A549 (cell line): Measurements from ENCODE around the gene FXYD3. TPM values are rescaled to one million over a fixed set of nuclear protein-coding genes. Genes with fewer than 3 reads are reported as not detected.

Experiments
- ATAC-seq, 2 experiments: fragments of 200-7000 bp in 1 of 2; fragments of >200 bp in 1 of 2; cut with Nextera tagmentation in 1 of 2; cut with Tn5 transposase in 1 of 2; 3 replicates each; pipeline versions ENCODE4 v1.8.0 to v1.9.1; 2018 to 2020; ENCODE audit warnings: mild to moderate bottlenecking in 1 of 2, moderate library complexity in 1 of 2
- CTCF ChIA-PET: fragments of 300-600 bp; sonication (Branson Sonifier 250); formaldehyde crosslinking; extraction: SDS; loops from one replicate; lab custom pipeline; 2021; ENCODE audit warnings: antibody characterized with exemption, inconsistent platforms; lab: Yijun Ruan, JAX
- POLR2A ChIA-PET: fragments of 350-600 bp; formaldehyde crosslinking; extraction: SDS; loops from one replicate; lab custom pipeline; 2021; ENCODE audit warnings: antibody characterized with exemption, inconsistent platforms; lab: Yijun Ruan, JAX
- DNase-seq, 2 experiments: peaks; one replicate each; pipeline versions ENCODE4 v3.0.0 to v3.0.0-alpha.2; 2011 to 2016; ENCODE audit warnings: low read depth in 1 of 2, low spot score in 1 of 2
- FAIRE-seq: peaks from 2 replicates; lab custom pipeline; 2011; peaks lifted over from hg19 to GRCh38; lab: Jason Lieb, UNC
- H3K27ac ChIP-seq, 2 experiments: fragments of >200 bp; sonication (Bioruptor Twin); formaldehyde crosslinking; 3 replicates each; pipeline ENCODE4 v1.5.1; 2016 to 2017
- H3K4me1 ChIP-seq: fragments of >200 bp; sonication (Bioruptor Twin); formaldehyde crosslinking; 3 replicates; pipeline ENCODE4 v1.6.1; 2016
- H3K4me2 ChIP-seq: fragments of >200 bp; sonication (Bioruptor Twin); formaldehyde crosslinking; 3 replicates; pipeline ENCODE4 v1.6.1; 2016
- H3K4me3 ChIP-seq: fragments of >200 bp; sonication (Bioruptor Twin); formaldehyde crosslinking; 3 replicates; pipeline ENCODE4 v1.5.1; 2016
- H3K9me3 ChIP-seq: fragments of >200 bp; sonication (Bioruptor Twin); formaldehyde crosslinking; 3 replicates; pipeline ENCODE4 v1.6.1; 2016
- CBX2 ChIP-seq: fragments of 200-600 bp; sonication (generic); IDR thresholded peaks from 2 replicates; pipeline ENCODE4 v1.6.1; 2016; ENCODE audit warnings: low read depth, mild to moderate bottlenecking, borderline replicate concordance
- CHD4 ChIP-seq: fragments of 200-600 bp; sonication (generic); IDR thresholded peaks from 2 replicates; pipeline ENCODE4 v1.6.1; 2016; ENCODE audit warnings: antibody characterized with exemption, mild to moderate bottlenecking, borderline replicate concordance
- EHMT2 ChIP-seq: fragments of 200-600 bp; sonication (generic); IDR thresholded peaks from 2 replicates; pipeline ENCODE4 v1.6.1; 2016; ENCODE audit warnings: antibody characterized with exemption, low read depth, mild to moderate bottlenecking, moderate library complexity
- FOSB ChIP-seq: fragments of 250-450 bp; sonication (Bioruptor Pico); IDR thresholded peaks from 2 replicates; pipeline ENCODE4 v1.5.0; 2020; ENCODE audit warnings: mild to moderate bottlenecking, moderate library complexity
- FOSL2 ChIP-seq, 2 experiments: fragments of 450-650 bp in 1 of 2; fragments of >200 bp in 1 of 2; sonication (Bioruptor Twin) in 1 of 2; formaldehyde crosslinking; IDR thresholded peaks; 2 replicates each; pipeline versions ENCODE4 v1.5.0 to v1.6.1; 2016 to 2020; ENCODE audit warnings: mild to moderate bottlenecking in 1 of 2, moderate library complexity in 1 of 2
- FOXS1 ChIP-seq: fragments of 250-450 bp; sonication (Bioruptor Pico); IDR thresholded peaks from 2 replicates; pipeline ENCODE4 v1.5.0; 2020; ENCODE audit warnings: mild to moderate bottlenecking, moderate library complexity
- HOXB13 ChIP-seq: fragments of 250-450 bp; sonication (Bioruptor Pico); IDR thresholded peaks from 2 replicates; pipeline ENCODE4 v1.5.0; 2020; ENCODE audit warnings: low read depth, mild to moderate bottlenecking, moderate library complexity
- JUNB ChIP-seq: fragments of >200 bp; sonication (Bioruptor Twin); formaldehyde crosslinking; IDR thresholded peaks from 2 replicates; pipeline ENCODE4 v1.6.1; 2016
- MAFK ChIP-seq: fragments of 450-650 bp; IDR thresholded peaks from 2 replicates; pipeline ENCODE4 v1.6.1; 2014; ENCODE audit not compliant: partially characterized antibody
- MYC ChIP-seq: IDR thresholded peaks from 2 replicates; pipeline ENCODE4 v1.6.1; 2012; ENCODE audit warnings: mild to moderate bottlenecking, inconsistent platforms, low read length, improper control_type of control experiment, borderline replicate concordance
- NR3C1 ChIP-seq: fragments of >200 bp; sonication (Bioruptor Twin); formaldehyde crosslinking; IDR thresholded peaks from 3 replicates; pipeline ENCODE4 v1.6.1; 2017
- RAD21 ChIP-seq, 2 experiments: fragments of >200 bp in 1 of 2; sonication (Bioruptor Twin) in 1 of 2; formaldehyde crosslinking in 1 of 2; IDR thresholded peaks in 1 of 2; conservative IDR thresholded peaks in 1 of 2; 2 replicates in 1 of 2; 3 replicates in 1 of 2; pipeline ENCODE4 v1.6.1; 2012 to 2018; ENCODE audit warnings: inconsistent platforms in 1 of 2
- RARB ChIP-seq: fragments of 250-450 bp; sonication (Bioruptor Pico); IDR thresholded peaks from 2 replicates; pipeline ENCODE4 v1.8.0; 2021; ENCODE audit warnings: mild to moderate bottlenecking, moderate library complexity
- RCOR1 ChIP-seq: fragments of 150-350 bp; IDR thresholded peaks from 2 replicates; pipeline ENCODE4 v1.6.1; 2014; ENCODE audit warnings: antibody characterized with exemption, low read length, low read depth
- ZSCAN20 ChIP-seq: fragments of 250-450 bp; sonication (Bioruptor Pico); IDR thresholded peaks from 2 replicates; pipeline ENCODE4 v1.8.0; 2022; ENCODE audit warnings: mild to moderate bottlenecking, moderate library complexity
- WGBS: methylation state at CpG from one replicate; pipeline ENCODE4 v1.1.6; 2017; ENCODE audit errors: missing lambda C conversion rate; 5-methylcytosine and 5-hydroxymethylcytosine counted together
- polyA plus RNA-seq, 4 experiments: library from polyadenylated mRNA; depleted of rRNA in 3 of 4; stranded (reverse); fragments of >200 nt; fragmentation: RNase III in 1 of 4; extraction: RNeasy Plus Mini Kit Qiagen cat#74134 plus additional on column Dnase treatment in 1 of 4; gene quantifications; 2 replicates in 3 of 4; 3 replicates in 1 of 4; pipeline ENCODE4 v1.2.3, GENCODE V29; 2011 to 2017
- TF ChIP-seq, protein P1 (sequence below): fragments of 250-450 bp; sonication (Bioruptor Pico); IDR thresholded peaks from 2 replicates; pipeline ENCODE4 v1.5.0; 2020; ENCODE audit warnings: low read depth, mild to moderate bottlenecking, moderate library complexity
- TF ChIP-seq, protein P2 (sequence below): fragments of >200 bp; sonication (Bioruptor Twin); formaldehyde crosslinking; IDR thresholded peaks from 3 replicates; pipeline ENCODE4 v1.6.1; 2016
- TF ChIP-seq, protein P3 (sequence below): fragments of 150-350 bp; IDR thresholded peaks from 2 replicates; pipeline ENCODE4 v1.6.1; 2014; ENCODE audit warnings: low read depth, mild to moderate bottlenecking, low read length

The FXYD3 gene
- polyA plus RNA-seq, 2 of the 4 experiments (the other 2 are of a cell fraction) = 0.32 TPM; not detected in 1

DNA sequence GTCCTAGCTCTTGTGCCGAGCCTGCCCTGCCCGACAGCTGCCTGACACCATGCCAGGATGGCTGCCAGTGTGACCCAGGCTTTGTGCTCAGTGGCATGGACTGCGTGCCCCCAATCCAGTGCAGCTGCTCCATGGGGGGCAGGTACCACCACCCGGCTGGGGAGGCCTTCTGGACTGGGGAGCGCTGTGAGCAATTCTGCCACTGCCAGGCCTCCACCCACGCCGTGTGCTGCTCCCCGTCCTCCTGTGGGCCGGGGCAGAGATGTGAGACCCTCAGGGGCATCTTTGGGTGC, 9.4 kb upstream of the FXYD3 start:
- no peak overlapping the region for H3K4me3 ChIP-seq
- H3K9me3 ChIP-seq = peaks cover 6% of the 10 kb centered on the region; the same call in 1 of the 3 replicates
- no peak overlapping the region for H3K27ac ChIP-seq
- peaks cover 6% of the 10 kb centered on the region; the same call in 1 of the 3 replicates for H3K4me1 ChIP-seq
- WGBS = 73% methylated on average over 9 of the region's 9 CpGs
- FAIRE-seq (no peak), ATAC-seq (no peak), DNase-seq (no peak)
- H3K4me2 ChIP-seq = no peak overlapping the region
- ChIA-PET POLR2A (interaction anchor here (0.6 kb wide), 1 partner anchor 731 kb away, joined by 3 read pairs; no protein-coding TSS in a partner anchor), CTCF (interaction anchor here (0.6 to 3.7 kb wide), 7 partner anchors 9 to 599 kb away, joined by 3 to 29 read pairs (median 8); no protein-coding TSS in a partner anchor)
- no peak for TF ChIP-seq RAD21 (conservative IDR thresholded peaks at IDR 0.05 in 1 of 2, IDR thresholded peaks at IDR 0.05 in 1 of 2)
- no peak for TF ChIP-seq NR3C1

DNA sequence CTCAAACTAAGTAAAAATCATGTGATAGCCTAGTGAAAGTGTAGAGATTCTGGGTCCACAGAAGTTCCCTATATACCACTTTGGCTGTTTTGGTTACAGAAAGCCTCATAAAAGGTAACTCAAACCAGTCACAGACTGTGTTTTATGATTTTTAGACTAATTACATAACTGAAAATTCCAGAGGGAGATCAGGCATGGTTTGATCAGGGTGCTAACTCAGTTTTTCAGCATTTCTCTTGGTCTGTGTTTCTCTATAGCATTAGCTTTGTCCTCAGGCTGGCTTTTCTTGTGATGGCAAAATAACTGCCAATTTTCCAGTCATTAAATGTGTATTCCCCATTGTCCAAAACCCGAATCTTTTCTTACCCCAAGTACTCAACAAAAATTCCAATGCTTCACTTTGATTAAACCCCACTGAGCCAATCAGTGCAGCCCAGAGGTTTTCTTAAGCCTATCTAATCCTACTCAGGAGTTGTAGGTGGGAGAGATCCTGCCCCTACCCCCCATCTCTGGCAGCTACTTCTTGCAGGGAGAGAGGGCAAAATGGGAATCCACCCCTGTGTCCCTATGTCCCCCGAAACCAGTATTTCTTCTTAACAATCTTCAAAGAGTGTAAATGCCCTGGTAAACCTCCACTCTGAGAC, 8.6 kb upstream of the FXYD3 start:
- Histone ChIP-seq H3K4me2 (no peak overlapping the region), H3K4me3 (no peak overlapping the region), H3K27ac (no peak overlapping the region), H3K4me1 (peaks cover 6% of the 10 kb centered on the region; the same call in 1 of the 3 replicates), H3K9me3 (peaks cover 6% of the 10 kb centered on the region; the same call in 1 of the 3 replicates)
- ChIA-PET POLR2A (interaction anchor here (0.6 kb wide), 1 partner anchor 794 kb away, joined by 6 read pairs; no protein-coding TSS in a partner anchor), CTCF (interaction anchor here (1.0 to 3.7 kb wide), 10 partner anchors 8 to 63 kb away, joined by 3 to 29 read pairs (median 6); partner anchors contain the start of gene LGI4)
- no peak for TF ChIP-seq MAFK
- peak; percentile 7 for FAIRE-seq
- no peak for DNase-seq
- ATAC-seq = no peak
- WGBS = 51% methylated on average over 2 of the region's 2 CpGs

DNA sequence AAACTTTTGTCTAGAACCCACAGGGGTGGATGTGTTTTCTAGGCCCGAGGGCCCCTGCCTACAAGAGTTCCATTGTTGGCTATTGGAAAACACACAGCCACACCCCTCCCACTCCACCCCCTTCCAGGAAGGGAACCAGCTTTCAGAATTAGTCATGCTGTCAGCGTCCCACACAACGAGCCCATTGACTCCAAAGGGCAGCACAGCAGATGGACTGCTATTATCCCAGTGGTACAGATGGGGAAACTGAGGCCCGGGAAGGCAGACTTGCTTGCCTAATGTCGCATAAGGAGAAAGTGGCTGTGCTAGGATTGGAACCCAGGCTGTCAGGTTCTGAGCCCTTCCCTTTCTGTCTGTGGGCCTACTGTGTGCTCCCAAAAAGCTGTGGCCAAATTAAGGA, 8.1 kb upstream of the FXYD3 start:
- CTCF ChIA-PET = interaction anchor here (1.0 to 3.7 kb wide), 7 partner anchors 8 to 63 kb away, joined by 3 to 29 read pairs (median 5); partner anchors contain the start of gene LGI4
- no peak for FAIRE-seq
- ATAC-seq = no peak
- Histone ChIP-seq H3K4me1 (peaks cover 6% of the 10 kb centered on the region; the same call in 1 of the 3 replicates), H3K9me3 (peaks cover 6% of the 10 kb centered on the region; the same call in 1 of the 3 replicates), H3K4me2 (no peak overlapping the region), H3K4me3 (no peak overlapping the region), H3K27ac (no peak overlapping the region)
- POLR2A ChIA-PET = no interaction called here
- DNase-seq = peak in 1 of 2 experiments; percentile 55
- 2% methylated on average over 5 of the region's 5 CpGs for WGBS
- TF ChIP-seq CHD4 = 0 out of 2 replicates have a peak, but pooled peaks have one; percentile 40
- no peak for TF ChIP-seq HOXB13 (CRISPR knock-in tag)
- TF ChIP-seq RCOR1 = no peak
- TF ChIP-seq FOSL2 (IDR thresholded peaks at IDR 0.05) = no peak
- 0 out of 2 replicates have a peak, but pooled peaks have one; percentile 23 for TF ChIP-seq FOSL2 (CRISPR knock-in tag; IDR thresholded peaks at IDR 0.05)

DNA sequence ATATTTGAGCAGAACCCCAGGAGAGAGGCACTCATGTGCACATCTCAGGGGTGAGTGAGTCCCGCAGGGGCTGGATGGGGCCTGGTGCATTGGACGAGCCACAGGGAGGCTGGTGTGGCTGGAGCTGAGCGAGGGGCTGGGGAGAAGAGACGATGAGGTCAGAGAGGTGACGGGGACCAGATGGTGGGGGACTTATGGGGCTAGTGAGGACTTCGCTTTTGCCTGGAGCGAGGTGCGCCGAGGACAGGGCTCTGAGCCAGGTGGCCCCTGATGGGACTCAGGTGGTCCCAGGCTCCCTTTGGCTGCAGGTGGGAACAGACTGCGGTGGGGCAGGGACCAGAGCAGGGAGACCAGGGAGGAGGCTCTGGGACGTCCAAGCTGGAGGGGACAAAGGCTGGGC, 6.9 kb upstream of the FXYD3 start:
- Histone ChIP-seq H3K27ac (no peak overlapping the region), H3K4me2 (no peak overlapping the region), H3K4me3 (no peak overlapping the region), H3K9me3 (peaks cover 6% of the 10 kb centered on the region; the same call in 1 of the 3 replicates), H3K4me1 (peaks cover 6% of the 10 kb centered on the region; the same call in 1 of the 3 replicates)
- no peak for DNase-seq
- TF ChIP-seq HOXB13 (CRISPR knock-in tag) (no peak), JUNB (no peak), MYC (no peak), FOSL2 (IDR thresholded peaks at IDR 0.05) (no peak), FOSL2 (CRISPR knock-in tag; IDR thresholded peaks at IDR 0.05) (no peak), RAD21 (conservative IDR thresholded peaks at IDR 0.05 in 1 of 2, IDR thresholded peaks at IDR 0.05 in 1 of 2) (no peak), NR3C1 (no peak), CBX2 (no peak), ZSCAN20 (CRISPR knock-in tag) (no peak), FOXS1 (no peak), FOSB (CRISPR knock-in tag) (no peak), CHD4 (no peak), RARB (CRISPR knock-in tag) (no peak), EHMT2 (no peak)
- TF ChIP-seq, protein P1, sequence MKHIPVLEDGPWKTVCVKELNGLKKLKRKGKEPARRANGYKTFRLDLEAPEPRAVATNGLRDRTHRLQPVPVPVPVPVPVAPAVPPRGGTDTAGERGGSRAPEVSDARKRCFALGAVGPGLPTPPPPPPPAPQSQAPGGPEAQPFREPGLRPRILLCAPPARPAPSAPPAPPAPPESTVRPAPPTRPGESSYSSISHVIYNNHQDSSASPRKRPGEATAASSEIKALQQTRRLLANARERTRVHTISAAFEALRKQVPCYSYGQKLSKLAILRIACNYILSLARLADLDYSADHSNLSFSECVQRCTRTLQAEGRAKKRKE (CRISPR knock-in tag) = no peak
- TF ChIP-seq, protein P2, sequence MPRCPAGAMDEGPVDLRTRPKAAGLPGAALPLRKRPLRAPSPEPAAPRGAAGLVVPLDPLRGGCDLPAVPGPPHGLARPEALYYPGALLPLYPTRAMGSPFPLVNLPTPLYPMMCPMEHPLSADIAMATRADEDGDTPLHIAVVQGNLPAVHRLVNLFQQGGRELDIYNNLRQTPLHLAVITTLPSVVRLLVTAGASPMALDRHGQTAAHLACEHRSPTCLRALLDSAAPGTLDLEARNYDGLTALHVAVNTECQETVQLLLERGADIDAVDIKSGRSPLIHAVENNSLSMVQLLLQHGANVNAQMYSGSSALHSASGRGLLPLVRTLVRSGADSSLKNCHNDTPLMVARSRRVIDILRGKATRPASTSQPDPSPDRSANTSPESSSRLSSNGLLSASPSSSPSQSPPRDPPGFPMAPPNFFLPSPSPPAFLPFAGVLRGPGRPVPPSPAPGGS = no peak
- TF ChIP-seq, protein P3, sequence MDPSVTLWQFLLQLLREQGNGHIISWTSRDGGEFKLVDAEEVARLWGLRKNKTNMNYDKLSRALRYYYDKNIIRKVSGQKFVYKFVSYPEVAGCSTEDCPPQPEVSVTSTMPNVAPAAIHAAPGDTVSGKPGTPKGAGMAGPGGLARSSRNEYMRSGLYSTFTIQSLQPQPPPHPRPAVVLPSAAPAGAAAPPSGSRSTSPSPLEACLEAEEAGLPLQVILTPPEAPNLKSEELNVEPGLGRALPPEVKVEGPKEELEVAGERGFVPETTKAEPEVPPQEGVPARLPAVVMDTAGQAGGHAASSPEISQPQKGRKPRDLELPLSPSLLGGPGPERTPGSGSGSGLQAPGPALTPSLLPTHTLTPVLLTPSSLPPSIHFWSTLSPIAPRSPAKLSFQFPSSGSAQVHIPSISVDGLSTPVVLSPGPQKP = no peak
- ATAC-seq = no peak
- ChIA-PET CTCF (interaction anchor here (1.1 to 3.7 kb wide), 5 partner anchors 9 to 64 kb away, joined by 3 to 29 read pairs (median 4); partner anchors contain the start of gene LGI4), POLR2A (no interaction called here)
- 73% methylated on average over 11 of the region's 11 CpGs for WGBS
- no peak for FAIRE-seq
